Measurements from ENCODE around the gene PDGFC.

GRCh38 chr4:156805696-156806095 is 165.9 kb downstream of the PDGFC start:
- TF ChIP-seq SMC3 (conservative IDR thresholded peaks at IDR 0.05; ENCODE audit: poor library complexity), result no peak
- TF ChIP-seq, protein P1, sequence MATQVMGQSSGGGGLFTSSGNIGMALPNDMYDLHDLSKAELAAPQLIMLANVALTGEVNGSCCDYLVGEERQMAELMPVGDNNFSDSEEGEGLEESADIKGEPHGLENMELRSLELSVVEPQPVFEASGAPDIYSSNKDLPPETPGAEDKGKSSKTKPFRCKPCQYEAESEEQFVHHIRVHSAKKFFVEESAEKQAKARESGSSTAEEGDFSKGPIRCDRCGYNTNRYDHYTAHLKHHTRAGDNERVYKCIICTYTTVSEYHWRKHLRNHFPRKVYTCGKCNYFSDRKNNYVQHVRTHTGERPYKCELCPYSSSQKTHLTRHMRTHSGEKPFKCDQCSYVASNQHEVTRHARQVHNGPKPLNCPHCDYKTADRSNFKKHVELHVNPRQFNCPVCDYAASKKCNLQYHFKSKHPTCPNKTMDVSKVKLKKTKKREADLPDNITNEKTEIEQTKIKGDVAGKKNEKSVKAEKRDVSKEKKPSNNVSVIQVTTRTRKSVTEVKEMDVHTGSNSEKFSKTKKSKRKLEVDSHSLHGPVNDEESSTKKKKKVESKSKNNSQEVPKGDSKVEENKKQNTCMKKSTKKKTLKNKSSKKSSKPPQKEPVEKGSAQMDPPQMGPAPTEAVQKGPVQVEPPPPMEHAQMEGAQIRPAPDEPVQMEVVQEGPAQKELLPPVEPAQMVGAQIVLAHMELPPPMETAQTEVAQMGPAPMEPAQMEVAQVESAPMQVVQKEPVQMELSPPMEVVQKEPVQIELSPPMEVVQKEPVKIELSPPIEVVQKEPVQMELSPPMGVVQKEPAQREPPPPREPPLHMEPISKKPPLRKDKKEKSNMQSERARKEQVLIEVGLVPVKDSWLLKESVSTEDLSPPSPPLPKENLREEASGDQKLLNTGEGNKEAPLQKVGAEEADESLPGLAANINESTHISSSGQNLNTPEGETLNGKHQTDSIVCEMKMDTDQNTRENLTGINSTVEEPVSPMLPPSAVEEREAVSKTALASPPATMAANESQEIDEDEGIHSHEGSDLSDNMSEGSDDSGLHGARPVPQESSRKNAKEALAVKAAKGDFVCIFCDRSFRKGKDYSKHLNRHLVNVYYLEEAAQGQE (IDR thresholded peaks at IDR 0.05; ENCODE audit: borderline replicate concordance), result no peak
